Measurements from ENCODE around the gene BDKRB2.

BDKRB2 gene

DNA sequence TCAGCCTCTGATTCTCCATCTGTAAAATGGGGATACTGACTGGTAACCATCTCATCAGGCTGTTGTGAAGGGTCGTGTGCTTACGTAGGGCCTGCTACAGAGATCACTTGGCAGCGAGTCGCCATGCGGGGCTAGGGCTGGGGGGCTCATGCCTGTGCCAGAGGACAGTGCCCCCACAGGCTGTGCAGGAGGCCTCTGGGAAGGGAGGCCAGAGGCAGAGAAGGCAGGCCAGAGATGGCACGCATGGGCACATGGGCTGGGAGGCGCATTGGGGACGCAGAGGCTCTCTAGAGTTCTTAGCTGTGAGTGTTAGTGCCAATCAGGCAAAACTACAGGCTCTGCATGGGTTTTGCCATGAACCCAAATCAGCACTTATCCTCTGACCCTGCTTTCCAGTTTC lies 3.5 kb upstream of the BDKRB2 start:
- no peak for DNase-seq

DNA sequence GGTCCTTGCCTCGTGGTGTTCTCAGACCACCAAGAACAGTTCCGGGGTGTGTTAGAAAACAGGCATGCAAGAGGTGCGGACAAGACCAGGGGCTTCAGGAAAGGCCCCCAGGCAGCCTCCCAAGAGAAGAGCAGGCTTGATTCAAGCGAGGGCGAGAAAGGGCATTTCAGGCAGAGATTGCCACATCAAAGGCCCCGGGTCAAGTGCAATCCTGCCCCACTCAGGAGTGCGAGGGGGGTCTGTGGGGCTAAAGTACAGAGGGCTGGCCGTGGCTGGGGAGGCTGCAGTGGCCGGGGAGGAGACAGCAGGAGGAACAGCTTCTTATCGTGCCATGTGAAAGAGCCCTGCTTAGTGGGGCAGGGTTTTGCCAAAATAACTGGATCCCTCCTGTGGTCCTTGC lies 2.7 kb upstream of the BDKRB2 start:
- no peak for DNase-seq

DNA sequence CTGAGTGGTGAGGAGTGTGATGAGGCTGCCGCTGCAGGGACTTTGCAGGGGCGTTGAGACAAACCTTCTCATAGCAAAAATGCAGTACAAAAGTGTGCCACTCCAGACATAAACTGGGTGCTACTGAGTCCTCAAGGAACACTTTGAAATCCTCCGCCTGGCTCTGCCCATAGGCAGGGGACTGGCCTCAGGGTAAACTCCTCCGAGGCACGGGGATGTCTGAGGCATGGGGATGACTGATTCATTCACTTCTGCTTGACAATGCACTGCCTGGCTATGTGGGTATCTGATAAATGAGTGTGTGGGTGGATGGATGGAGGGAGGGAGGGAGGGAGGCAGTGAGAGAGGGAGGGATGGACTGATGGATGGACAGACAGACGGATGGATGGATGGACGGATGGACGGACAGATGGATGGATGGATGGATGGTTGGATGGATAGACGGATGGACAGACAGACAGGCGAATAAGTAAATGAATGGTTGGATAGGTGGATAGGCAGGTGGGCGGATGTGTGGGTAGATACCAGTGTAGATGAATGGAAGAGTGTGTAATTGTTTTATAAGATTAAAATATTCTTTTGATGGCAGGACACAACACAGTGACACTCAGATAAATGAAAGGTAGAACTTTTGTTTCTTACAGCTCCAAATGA lies 2.1 kb upstream of the BDKRB2 start:
- no peak for DNase-seq

DNA sequence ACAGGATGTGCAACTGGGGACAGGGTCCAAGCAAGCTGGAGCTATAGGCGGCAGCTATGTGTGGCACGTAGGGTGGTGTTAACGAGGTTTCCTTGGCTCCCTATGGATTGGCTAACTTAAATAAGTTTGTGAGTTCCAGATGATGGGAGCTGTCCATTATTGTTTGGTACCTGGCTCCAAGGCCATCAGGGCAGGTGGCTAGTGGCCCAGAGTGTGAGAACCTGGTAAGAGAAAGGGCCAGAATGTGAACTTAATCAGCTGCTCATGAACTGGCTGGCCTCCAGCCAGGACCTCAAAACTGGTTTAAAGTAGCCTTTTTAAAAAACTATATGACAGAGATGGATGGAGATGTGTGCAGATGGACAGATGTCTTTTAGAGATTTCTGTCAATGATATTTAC lies 1.5 kb upstream of the BDKRB2 start:
- DNase-seq = no peak

DNA sequence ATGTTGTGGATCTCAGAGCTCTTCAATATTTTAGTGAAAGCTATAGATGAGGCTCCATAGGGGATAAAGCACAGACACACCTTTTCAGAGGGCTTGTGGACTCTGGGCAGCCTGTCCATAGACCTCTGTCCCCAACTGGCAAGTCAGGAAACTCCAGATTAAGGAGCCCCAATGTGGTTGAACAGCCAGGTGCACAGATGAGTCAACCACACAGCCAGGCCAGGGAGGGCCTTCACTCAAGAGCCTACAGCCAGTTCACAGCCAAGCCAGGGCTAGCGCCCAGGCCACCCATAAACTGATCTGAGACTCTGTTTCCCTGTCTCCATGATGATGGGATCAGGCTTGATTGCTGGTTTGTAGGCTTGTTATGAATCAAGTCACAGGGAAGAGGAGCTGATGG lies 1.0 kb upstream of the BDKRB2 start:
- peak; percentile 12 for DNase-seq

DNA sequence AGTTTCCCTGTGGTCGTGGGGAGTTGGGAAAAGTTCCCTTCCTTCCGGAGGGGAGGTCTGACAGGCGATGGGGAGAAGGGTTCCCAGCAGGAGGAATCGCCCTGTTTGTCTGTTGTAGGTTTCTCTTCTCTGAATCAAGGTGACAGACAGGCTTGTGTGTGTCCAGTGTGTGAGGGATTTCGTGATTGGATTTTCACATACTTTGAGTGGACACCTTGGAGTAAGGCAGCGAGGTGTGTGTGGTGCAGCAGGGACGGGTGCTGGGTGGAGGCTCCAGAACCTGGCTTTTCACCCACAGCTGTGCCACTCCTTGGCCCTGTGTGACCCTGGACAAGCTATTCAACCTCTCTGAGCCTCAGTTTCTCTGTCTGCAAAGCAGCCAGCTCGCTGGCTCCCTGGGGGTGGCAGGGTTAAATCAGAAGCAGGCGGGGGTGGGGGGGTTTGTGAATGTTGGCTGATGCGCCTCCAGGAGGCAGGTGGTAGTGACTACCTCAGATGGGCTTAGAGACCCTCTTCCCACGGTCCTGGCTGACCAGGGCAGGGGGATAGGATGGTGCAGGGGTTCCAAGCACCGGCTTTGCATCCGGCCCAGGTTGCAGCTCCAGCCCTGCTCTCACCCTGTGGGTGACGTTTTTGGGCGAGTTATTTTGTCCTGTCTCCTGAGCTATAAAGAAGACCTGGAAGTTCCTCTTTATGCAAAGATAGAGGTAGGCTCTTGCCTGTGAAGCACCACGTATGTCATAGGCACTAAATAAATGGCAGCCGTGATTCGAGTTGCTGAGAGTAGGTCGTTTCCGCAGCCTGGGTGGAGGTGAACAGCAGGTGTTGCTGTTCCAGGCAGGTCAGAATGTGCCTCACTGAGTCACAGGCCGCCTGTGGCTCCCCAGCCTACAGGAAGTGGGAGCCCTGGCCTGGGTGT lies 679 bp downstream of the BDKRB2 start:
- DNase-seq = no peak

DNA sequence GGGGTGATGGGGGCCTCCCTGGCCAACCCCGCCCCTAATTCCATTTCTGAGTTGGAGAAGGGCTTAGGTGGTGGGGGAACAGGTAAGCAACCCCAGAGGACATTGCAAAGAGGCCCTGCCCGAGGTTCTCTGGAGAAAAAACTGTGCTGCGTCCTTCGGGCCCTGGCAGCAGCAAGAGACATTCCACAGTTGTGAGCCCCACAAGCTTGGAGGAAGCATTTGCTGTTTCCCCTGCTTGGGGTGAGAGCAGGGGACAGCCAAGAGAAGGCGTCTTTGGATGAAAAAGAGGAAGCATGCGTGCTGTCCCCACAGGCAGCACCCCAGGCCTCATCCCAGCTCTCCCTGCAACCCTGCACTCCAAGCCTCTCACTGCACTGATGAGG lies 1.3 kb downstream of the BDKRB2 start:
- DNase-seq = no peak

DNA sequence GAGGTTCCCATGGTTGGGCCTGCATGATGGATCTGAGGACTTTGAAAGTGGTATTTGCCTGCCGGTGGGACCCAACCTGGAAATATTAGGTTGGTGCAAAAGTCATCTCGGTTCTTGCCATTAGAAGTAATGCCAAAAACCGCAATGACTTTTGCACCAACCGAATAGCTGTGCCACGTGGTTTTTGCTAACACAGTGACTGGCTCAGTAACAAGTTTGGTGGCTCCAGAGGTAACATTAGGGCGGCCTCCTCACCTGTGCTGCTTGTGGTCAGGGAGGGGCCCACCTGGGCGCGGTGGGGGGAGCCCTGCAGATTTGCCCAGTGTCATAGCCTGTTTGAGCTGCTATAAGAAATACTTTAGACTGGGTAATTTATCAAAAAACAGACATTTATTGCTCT lies 1.8 kb downstream of the BDKRB2 start:
- DNase-seq = peak; percentile 17

DNA sequence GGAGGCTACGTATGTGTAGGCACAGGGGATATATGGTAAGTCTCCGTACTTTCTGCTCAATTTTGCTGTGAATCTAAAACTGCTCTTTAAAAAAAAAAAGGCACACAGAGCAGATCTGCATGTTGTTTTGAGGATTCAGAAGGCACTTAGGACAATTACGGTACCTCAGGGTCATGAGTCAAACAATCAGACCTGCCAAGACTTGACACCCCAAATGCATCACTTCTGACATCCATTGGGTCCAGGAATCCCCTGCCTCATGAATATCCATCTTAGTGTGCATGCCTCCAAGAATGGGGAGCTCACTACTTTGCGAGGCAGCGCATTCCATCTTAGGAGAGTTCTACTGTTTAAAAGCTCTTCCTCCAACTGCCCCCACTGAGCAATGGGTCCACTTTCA lies 3.0 kb downstream of the BDKRB2 start:
- DNase-seq = no peak

DNA sequence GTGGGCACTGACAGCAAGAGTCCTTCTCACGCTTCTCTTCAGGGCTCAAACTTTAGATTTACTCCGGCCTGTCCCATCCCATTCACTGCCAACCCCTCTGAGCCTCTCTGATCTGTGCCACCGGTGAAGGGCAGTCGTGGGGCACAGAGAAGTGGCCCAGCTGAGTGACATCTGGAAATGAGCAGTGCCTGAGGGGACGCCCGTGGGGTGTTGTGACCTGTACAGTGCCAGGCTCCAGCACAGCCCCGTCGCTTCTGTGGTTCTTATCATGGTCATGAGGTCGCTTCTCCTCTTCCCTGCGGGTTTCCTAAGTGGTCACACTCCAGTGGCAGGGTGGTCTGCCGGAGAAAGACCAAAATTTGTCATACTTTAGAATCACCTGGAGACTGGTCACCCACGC lies 4.1 kb downstream of the BDKRB2 start:
- DNase-seq = no peak

DNA sequence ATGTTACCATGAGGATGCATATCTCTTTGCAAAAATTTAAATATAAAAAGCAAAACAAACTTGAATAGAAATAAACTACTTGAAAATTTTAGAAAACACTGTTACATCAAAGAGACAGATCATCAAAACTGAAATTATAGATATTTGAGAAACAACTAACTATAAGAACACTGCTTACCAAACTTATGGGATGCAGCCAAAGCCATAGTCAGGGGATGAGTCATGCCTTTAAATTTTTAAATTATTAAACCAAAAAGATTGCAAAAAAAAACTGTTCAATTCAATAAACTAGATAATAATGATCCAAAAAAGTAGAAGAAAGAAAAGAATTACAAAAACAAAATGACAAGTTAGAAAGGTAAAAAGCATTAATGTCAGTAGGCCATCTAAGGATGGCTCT lies 7.5 kb downstream of the BDKRB2 start:
- DNase-seq = no peak

DNA sequence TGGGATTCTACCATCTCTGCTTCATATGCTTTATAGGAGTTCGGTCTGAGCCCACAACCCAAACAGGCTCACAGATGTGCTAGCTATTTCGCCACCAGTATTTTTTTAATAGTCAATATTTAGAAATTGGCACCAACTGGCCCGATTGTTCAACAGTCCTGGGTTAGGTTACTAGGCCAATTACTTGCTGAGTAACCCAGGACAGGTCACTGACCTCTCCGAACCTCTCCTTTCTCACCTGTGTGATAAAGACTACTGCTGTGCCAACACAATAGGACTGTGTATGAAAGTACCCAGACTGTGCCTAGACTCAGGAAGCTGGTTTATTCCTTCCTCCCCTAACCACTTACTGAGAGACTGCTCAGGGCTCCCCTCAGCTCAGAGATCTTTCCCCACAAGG lies 8.3 kb downstream of the BDKRB2 start:
- DNase-seq = no peak

DNA sequence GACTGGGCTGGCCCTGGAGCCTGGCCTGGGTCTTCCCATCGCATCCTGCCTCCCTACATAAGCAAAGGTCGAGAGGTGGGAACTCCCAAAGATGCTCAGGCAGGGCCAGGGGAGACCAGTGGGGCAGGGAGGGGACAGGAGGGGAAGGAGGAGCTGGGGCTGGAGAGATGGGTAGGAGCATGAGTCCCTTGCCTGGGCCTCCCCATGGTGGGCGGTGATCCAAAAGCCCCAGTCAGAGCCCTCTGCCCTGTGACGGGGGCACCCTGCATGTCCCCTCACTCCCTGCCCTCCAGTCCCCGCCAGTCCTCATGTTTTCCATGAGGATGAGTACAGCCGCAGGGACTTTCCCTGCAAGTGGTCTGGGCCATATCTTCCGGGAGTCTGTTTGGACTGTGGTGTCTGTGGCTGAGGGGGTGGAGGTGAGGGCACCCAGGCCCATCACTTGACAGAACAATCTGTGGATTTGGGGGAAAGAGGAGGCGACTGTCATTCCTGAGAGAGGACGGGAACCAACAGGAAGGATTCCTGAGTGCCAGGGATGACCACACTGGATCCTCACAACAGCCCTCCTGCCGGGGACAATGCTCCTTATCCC lies 9.3 kb downstream of the BDKRB2 start:
- no peak for DNase-seq

DNA sequence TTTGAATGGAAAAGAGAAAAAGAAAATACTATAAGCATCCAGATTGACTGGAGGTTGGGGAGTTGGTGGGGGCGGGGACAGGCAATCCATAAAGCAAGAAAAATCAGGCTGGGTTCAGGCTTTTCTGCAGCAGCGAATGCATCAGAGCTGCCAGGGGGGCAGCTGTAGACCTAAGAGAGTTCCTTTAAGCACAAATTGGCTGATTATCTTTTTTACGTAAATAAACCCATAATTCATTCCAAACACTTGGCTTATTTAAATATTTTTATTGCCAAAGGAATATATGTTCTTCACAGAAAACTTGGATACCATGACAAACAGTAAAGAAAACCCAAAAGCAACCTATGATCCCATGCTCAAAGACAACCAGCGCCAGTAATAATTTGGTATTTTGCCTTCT lies 10.2 kb downstream of the BDKRB2 start:
- DNase-seq = no peak

DNA sequence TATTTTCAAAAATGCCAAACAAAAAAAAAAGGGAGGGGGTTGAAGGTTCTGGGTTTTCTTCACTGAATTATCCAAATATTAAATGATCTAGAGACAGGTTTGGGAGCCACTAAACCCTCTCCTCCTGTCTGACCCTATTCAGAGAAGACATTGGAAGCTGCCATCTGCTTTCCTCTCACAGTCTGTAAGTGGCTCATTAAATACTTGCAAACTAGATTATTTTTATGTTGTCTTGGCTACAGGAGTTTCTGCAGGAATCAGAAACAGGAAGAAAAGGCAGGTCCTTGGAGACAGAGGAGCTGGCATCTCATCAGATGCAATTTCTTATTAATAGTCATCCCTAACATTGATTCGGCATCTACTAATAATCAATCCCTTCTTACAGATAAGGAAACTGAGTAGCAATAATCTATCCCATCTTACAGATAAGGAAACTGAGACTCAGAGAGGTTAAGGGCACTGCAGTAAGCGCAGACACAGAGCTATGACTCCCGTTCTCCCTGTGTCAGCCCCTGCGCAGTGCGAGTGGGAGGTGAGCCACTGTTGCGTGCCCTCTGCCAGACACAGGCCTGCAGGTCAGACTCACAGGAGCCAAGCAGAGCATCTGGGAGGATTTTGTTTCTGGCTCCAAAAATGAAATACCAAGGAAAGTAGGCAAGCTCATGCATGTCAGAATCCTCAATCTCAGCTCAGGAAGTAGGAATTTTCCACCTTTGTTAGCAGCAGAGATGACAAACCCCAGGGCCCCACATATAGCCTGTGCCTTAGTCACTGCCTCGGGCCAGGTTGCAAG lies 11.0 kb downstream of the BDKRB2 start:
- DNase-seq = no peak

DNA sequence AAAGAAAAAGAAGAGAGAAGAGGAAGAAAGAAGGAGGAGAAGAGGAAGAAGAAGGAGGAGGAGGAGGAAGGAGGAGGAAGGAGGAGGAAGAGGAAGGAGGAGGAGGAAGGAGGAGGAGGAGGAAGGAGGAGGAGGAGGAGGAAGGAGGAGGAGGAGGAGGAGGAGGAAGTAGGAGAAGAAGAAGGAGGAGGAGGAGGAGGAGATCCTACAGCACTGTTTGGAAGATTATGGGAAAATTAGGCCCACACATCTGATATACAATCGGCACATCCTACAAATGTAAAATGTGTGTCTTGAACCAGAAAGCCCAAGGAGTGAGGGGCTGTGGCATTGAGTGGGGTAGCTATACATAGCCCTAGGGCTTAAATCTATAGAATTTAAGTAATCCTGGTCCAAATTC lies 12.0 kb downstream of the BDKRB2 start:
- no peak for DNase-seq

DNA sequence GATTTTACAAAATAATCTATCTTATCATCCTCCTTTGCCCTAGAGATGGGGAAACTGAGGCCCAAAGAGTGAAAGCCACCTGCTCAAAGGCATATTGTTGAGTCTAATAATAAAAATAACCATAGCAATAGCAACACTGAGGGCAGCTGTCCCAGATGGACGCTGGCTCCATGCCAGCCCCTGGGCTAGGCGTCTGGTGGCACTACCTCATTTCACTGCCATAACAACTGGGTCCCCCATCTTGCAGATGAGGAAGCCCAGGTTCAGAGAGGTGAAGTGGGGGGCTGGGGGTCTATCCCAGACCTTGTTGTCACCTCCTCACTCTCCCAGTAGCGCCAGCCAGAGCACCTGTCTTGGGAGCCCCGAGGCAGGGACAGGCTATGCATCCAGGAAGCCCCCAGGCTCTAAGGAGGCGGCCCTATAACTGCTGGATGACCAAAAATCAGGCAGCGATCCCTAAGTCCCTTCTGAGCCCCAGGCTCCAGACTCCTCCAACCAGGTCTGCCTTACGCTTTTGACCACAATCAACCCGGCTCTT lies 12.8 kb downstream of the BDKRB2 start:
- peak; percentile 20 for DNase-seq

DNA sequence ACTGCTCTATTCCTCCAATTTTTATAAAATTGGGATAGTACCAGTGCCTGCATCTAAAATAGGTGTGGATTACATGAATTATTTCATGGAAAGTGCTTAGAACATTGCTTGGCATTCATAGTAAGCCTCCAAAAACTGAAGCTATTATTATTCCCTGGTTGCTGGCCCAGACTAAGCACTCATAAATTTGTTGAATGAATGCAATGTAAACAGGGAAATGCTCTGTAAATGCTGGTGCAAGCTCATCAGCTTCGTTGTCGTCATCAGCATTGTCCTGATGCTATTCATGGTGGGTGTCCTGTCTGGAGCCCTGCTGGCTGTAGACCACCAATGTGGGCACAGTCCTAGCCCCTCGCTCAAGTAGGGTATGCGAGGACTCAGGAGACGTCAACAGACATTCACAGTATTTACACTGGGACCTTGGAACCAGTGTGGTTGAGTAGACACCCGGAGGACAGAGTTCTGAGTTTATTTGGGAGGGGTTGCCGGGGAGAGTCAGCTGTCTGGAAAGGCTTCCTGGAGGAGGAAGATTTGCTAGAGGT lies 16.5 kb downstream of the BDKRB2 start:
- DNase-seq = no peak

DNA sequence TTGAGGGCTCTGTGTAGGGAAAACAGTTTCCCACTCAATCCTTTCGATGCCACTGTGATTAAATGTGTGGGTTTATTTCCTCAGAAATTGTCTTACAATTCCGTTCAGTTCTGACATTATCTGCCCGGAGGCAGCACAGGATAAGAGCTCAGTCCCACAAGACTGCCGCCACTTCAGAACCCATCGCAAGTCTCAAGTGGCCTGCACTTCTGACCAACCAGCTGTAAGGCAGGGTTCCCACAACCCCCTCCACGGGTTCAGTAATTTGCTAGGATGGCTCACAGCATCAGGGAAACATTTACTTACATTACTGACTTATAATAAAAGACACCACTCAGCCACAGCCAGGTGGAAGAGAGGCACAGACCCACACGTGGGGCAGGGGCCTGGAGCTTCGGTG lies 17.2 kb downstream of the BDKRB2 start:
- no peak for DNase-seq

DNA sequence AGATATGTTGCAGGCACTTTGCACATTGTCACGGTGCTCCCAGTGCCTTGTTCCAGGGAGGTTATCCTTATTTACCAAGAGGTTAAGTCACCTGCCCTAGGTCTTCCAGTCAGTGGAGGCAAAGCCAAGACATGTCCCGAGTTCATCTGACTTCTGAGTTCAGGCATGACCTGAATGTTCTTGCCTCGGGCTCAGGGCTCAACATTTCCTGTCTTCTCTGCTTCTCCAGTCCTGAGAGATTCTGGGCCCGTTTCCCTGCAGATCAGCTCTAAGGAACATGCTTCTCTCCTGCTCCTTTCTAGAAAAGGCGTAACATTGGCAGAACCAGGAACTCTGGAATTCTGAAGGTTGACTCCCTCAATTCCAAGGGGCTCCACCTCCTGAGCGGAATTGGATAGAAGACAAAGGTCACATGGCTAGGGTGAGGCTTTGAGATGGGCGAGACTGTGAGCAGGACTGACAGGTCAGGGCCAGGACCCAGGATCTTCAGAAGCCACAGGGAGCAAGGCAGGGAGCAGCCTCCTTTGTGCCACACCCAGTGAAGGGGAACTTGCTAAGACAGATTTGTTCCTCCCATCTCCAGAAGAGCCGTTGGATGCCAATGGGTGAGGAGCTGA lies 19.9 kb downstream of the BDKRB2 start:
- DNase-seq = no peak

DNA sequence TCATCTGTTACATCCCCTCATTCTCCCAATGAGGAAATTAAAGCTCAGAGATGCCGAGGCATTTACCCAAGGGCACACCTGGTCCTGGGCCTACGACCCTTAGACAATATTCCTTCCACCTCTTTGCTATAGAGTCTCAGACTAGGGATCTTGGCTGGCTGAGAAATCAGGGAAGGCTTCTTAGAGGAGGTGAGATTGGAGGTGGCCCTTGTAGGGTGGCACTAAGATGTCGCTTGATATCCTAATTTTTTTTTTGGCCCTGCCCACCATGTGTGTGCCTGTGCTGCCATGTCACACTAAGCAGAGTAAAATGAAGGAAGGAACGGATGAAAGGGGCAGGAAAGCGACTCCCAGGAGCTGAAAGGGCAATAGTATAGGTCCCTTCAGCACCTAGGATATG lies 20.6 kb downstream of the BDKRB2 start:
- no peak for DNase-seq

DNA sequence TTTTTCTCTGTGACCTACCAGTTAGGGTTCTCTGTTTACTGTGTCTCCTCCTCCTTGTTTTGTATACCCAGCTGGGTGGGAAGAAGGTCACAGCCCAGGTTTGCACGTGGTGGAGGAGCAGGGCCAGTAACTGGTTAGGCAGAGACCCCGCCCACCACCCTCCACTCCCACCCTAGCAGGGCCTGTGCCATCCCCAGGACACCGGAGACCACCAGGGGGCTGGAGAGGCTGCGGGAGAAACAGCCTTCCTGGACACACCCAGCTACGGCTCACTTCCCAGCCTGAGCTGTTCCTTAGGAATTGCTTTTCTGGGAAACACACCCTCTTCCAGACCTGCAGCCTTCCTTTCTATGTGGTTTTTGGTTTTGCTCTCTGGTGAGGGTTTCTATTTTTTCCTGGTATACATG lies 21.1 kb downstream of the BDKRB2 start:
- no peak for DNase-seq

Data from RPMI8226 (cell line).